K562 (cell line): ENCODE data around the gene LMO7. TPM values are rescaled to one million over a fixed set of nuclear protein-coding genes. Genes with fewer than 3 reads are reported as not detected.

Source experiments
- ATAC-seq: fragments of 200-7000 bp; cut with Tn5 transposase; 3 replicates; pipeline ENCODE4 v1.9.1; 2020; ENCODE audit warnings: moderate library complexity
- BruUV-seq: library from RNA; stranded (reverse); fragments of 400-500 nt; replicated peaks from 2 replicates; lab custom pipeline; 2021; lab: Mats Ljungman, UMichigan
- CTCF ChIA-PET: fragments of 300-600 bp; formaldehyde crosslinking; extraction: SDS; loops from one replicate; lab custom pipeline; 2021; ENCODE audit warnings: low intra/inter-chr PET ratio; lab: Yijun Ruan, JAX
- POLR2A ChIA-PET: fragments of 300-600, 350-650 bp; sonication (Branson Sonifier 250); formaldehyde crosslinking; extraction: SDS; loops from one replicate; lab custom pipeline; 2021; ENCODE audit warnings: antibody characterized with exemption, inconsistent platforms; lab: Yijun Ruan, JAX
- DNase-seq, 4 experiments: peaks; one replicate each; pipeline versions ENCODE4 v3.0.0 to v3.0.0-alpha.2; 2011 to 2018; ENCODE audit warnings: low spot score in 3 of 4, mixed read lengths in 3 of 4; ENCODE audit errors: extremely low read depth in 1 of 4
- FAIRE-seq: peaks from 2 replicates; lab custom pipeline; 2011; peaks lifted over from hg19 to GRCh38; lab: Jason Lieb, UNC
- H2AFZ ChIP-seq: 2 replicates; pipeline ENCODE4 v1.6.0; 2011; ENCODE audit warnings: low read depth, low read length, control low read depth, inconsistent platforms
- H3K27ac ChIP-seq: fragments of 200-600 bp; 3 replicates; pipeline ENCODE4 v1.8.0; 2011; ENCODE audit warnings: low read depth, mild to moderate bottlenecking, control low read depth, inconsistent platforms, low read length, moderate library complexity, mixed read lengths; ENCODE audit errors: extremely low read depth
- H3K27me3 ChIP-seq, 2 experiments: fragments of 300-600 bp in 1 of 2; 2 replicates in 1 of 2; 3 replicates in 1 of 2; pipeline versions ENCODE4 v1.6.0 to v1.8.0; 2011; ENCODE audit warnings: inconsistent platforms in 2 of 2, low read length in 2 of 2, mild to moderate bottlenecking in 1 of 2, mixed read lengths in 1 of 2, moderate library complexity in 1 of 2; ENCODE audit not compliant: control insufficient read depth in 2 of 2, insufficient read depth in 2 of 2
- H3K36me3 ChIP-seq: fragments of 300-600 bp; 3 replicates; pipeline ENCODE4 v1.8.0; 2011; ENCODE audit warnings: mild to moderate bottlenecking, low read length, inconsistent platforms; ENCODE audit not compliant: control insufficient read depth, insufficient read depth
- H3K4me1 ChIP-seq, 2 experiments: fragments of 200-600 bp in 1 of 2; replicated peaks in 1 of 2; 2 replicates in 1 of 2; 3 replicates in 1 of 2; pipeline versions ENCODE4 v1.5.1 to v1.8.0; 2011; ENCODE audit warnings: inconsistent platforms in 2 of 2, low read length in 2 of 2, mild to moderate bottlenecking in 1 of 2, mixed read lengths in 1 of 2, moderate library complexity in 1 of 2; ENCODE audit not compliant: control insufficient read depth in 2 of 2, insufficient read depth in 2 of 2
- H3K4me2 ChIP-seq: 2 replicates; pipeline ENCODE4 v1.6.1; 2011; ENCODE audit warnings: low read length, control low read depth, inconsistent platforms, mixed read lengths; ENCODE audit not compliant: insufficient read depth
- H3K4me3 ChIP-seq: fragments of 200-600 bp; sonication (generic), shearing (Covaris generic); 2 replicates; pipeline ENCODE4 v1.5.1; 2016; ENCODE audit warnings: control low read depth, inconsistent platforms
- H3K79me2 ChIP-seq: fragments of 200-600 bp; 3 replicates; pipeline ENCODE4 v1.8.0; 2011; ENCODE audit warnings: low read length, inconsistent platforms; ENCODE audit not compliant: control insufficient read depth, insufficient read depth
- H3K9ac ChIP-seq, 2 experiments: 2 replicates each; pipeline versions ENCODE4 v1.6.0 to v1.6.1; 2011; ENCODE audit warnings: low read depth in 2 of 2, low read length in 2 of 2, control low read depth in 1 of 2, inconsistent platforms in 1 of 2, mild to moderate bottlenecking in 1 of 2, mixed read lengths in 1 of 2; ENCODE audit not compliant: insufficient read depth in 1 of 2
- H3K9me1 ChIP-seq: one replicate; pipeline ENCODE4 v1.6.0; 2011; ENCODE audit warnings: inconsistent platforms, mild to moderate bottlenecking, low read length, moderate library complexity; ENCODE audit not compliant: control insufficient read depth, insufficient read depth
- H3K9me3 ChIP-seq: replicated peaks from 2 replicates; pipeline ENCODE4 v1.5.1; 2011; ENCODE audit warnings: low read depth, low read length, inconsistent platforms; ENCODE audit not compliant: control insufficient read depth, insufficient read depth
- H4K20me1 ChIP-seq: replicated peaks from 2 replicates; pipeline ENCODE4 v1.6.1; 2011; ENCODE audit warnings: low read length, inconsistent platforms, mixed read lengths; ENCODE audit not compliant: control insufficient read depth, insufficient read depth
- CCNT2 ChIP-seq: IDR thresholded peaks from 2 replicates; pipeline ENCODE4 v1.6.1; 2011; ENCODE audit warnings: borderline replicate concordance, low read depth, mild to moderate bottlenecking, moderate library complexity, mixed read lengths, low read length; ENCODE audit not compliant: insufficient read length; ENCODE audit errors: extremely low read depth
- HMG20A ChIP-seq: fragments of 450-650 bp; formaldehyde crosslinking; conservative IDR thresholded peaks from 2 replicates; pipeline ENCODE4 v1.4.0; 2020; ENCODE audit warnings: mild to moderate bottlenecking, mixed read lengths
- HMG20B ChIP-seq: fragments of 250-450 bp; sonication (Bioruptor Pico); IDR thresholded peaks from 2 replicates; pipeline ENCODE4 v1.5.0; 2021; ENCODE audit warnings: mild to moderate bottlenecking
- POLR3A ChIP-seq: IDR thresholded peaks from 2 replicates; pipeline ENCODE4 v1.6.1; 2011; ENCODE audit warnings: borderline replicate concordance, mild to moderate bottlenecking, moderate library complexity; ENCODE audit not compliant: insufficient read length, insufficient read depth; ENCODE audit errors: extremely low read depth
- RHOXF2B ChIP-seq: fragments of 250-450 bp; sonication (Bioruptor Pico); conservative IDR thresholded peaks from 2 replicates; pipeline ENCODE4 v1.5.1; 2021
- SMAD2 ChIP-seq: fragments of 150-350 bp; IDR thresholded peaks from 2 replicates; pipeline ENCODE4 v1.6.1; 2014; ENCODE audit warnings: low read depth, mild to moderate bottlenecking, low read length
- U2AF2 ChIP-seq: fragments of 200-400 bp; formaldehyde crosslinking; optimal IDR thresholded peaks from 2 replicates; pipeline ENCODE3; 2017; ENCODE audit warnings: low read depth, mild to moderate bottlenecking, low read length
- ZBTB17 ChIP-seq: fragments of 450-650 bp; formaldehyde crosslinking; IDR thresholded peaks from 2 replicates; pipeline ENCODE4 v1.4.0; 2020; ENCODE audit warnings: mild to moderate bottlenecking
- WGBS: fragments of 100-300 bp; shearing (Covaris generic); methylation state at CpG from one replicate; pipeline ENCODE4 v1.1.6; 2016; ENCODE audit warnings: low coverage, mixed read lengths; ENCODE audit not compliant: insufficient coverage; ENCODE audit errors: missing lambda C conversion rate; 5-methylcytosine and 5-hydroxymethylcytosine counted together
- in situ Hi-C: fragments of 300-500 bp; cut with MboI; formaldehyde crosslinking; loops from 4 replicates; pipeline ENCODE4 v1.15.0; 2018; ENCODE audit warnings: inconsistent platforms, mixed read lengths
- intact Hi-C: fragments of 100-400 bp; cut with micrococcal nuclease; formaldehyde crosslinking; loops from 2 replicates; pipeline ENCODE4 v1.14.2; 2022
- polyA plus RNA-seq, 8 experiments: library from polyadenylated mRNA; depleted of rRNA in 4 of 8; stranded (reverse) in 5 of 8; unstranded in 3 of 8; fragments of >200 nt; fragmentation: Nextera tagmentation in 2 of 8; fragmentation: Illumina TruSeq in 1 of 8; extraction: Ambion mirVana in 2 of 8; extraction: Trizol in 1 of 8; gene quantifications; 2 replicates each; pipeline versions ENCODE4 v1.2.1 to v1.2.3, GENCODE V29; 2011 to 2014; ENCODE audit warnings: inconsistent platforms in 1 of 8, missing spikeins in 1 of 8
- total RNA-seq, 7 experiments: library from RNA; depleted of rRNA in 6 of 7; stranded (reverse); fragments of >200 nt in 6 of 7; fragmentation: Illumina TruSeq in 2 of 7; extraction: Trizol in 2 of 7; gene quantifications; 2 replicates each; pipeline versions ENCODE4 v1.2.1 to v1.2.3, GENCODE V29; 2011 to 2021; ENCODE audit warnings: low replicate concordance in 1 of 7

LMO7 gene
- total and polyA plus RNA-seq, 9 of the 15 experiments (the other 6 are each of a cell fraction or from before 2014, with no cell fraction given), result 0.42 to 4.3 (median 1.7) TPM

- TF ChIP-seq HMG20B (no peak), ZBTB17 (CRISPR knock-in tag) (no peak), U2AF2 (no peak), HMG20A (CRISPR knock-in tag) (no peak), RHOXF2B (CRISPR knock-in tag) (no peak), POLR3A (no peak), SMAD2 (no peak)
Measured at GRCh38 chr13:75651013-75651412, 14.9 kb downstream of the LMO7 start (continued).

- Histone ChIP-seq H2AFZ (no peak overlapping the region), H3K9me3 (no peaks in the 10 kb centered on the region), H3K79me2 (no peaks in the 10 kb centered on the region), H3K4me2 (no peak overlapping the region), H3K27me3 (no peaks in the 10 kb centered on the region), H3K36me3 (no peaks in the 10 kb centered on the region), H3K9me1 (no peaks in the 10 kb centered on the region), H4K20me1 (no peaks in the 10 kb centered on the region), H3K27ac (no peak overlapping the region), H3K4me1 (no peaks in the 10 kb centered on the region), H3K9ac (no peak overlapping the region), H3K4me3 (no peak overlapping the region)
- in situ Hi-C loops, result no loop called here
- no TSS peak for BruUV-seq
- ChIA-PET CTCF (no interaction called here), POLR2A (no interaction called here)
- FAIRE-seq (no peak), ATAC-seq (no peak), DNase-seq (no peak)
- intact Hi-C loops, result no loop called here
- TF ChIP-seq ZBTB17 (CRISPR knock-in tag), result no peak
- TF ChIP-seq CCNT2, result no peak
- 0% methylated on average over 2 of the region's 2 CpGs for WGBS
Measured at GRCh38 chr13:75652726-75653125, 16.6 kb downstream of the LMO7 start.
